HepG2 (cell line): Measurements from ENCODE around the gene SHOX. TPM values are rescaled to one million over a fixed set of nuclear protein-coding genes. Genes with fewer than 3 reads are reported as not detected.

Experiments
- ATAC-seq: fragments of 200-7000 bp; cut with Tn5 transposase; 3 replicates; pipeline ENCODE4 v1.9.1; 2020; ENCODE audit warnings: mild to moderate bottlenecking, moderate library complexity
- BruUV-seq: library from RNA; stranded (reverse); fragments of 400-500 nt; replicated peaks from 2 replicates; lab custom pipeline; 2021; lab: Mats Ljungman, UMichigan
- CTCF ChIA-PET: fragments of 300-600 bp; formaldehyde crosslinking; extraction: SDS; loops from one replicate; lab custom pipeline; 2021; ENCODE audit warnings: low total read pairs, inconsistent platforms, low intra/inter-chr PET ratio; lab: Yijun Ruan, JAX
- POLR2A ChIA-PET: fragments of 350-600 bp; sonication (Branson Sonifier 250); formaldehyde crosslinking; loops from one replicate; lab custom pipeline; 2020; ENCODE audit warnings: antibody characterized with exemption, inconsistent platforms; lab: Yijun Ruan, JAX
- DNase-seq: peaks from one replicate; pipeline ENCODE4 v3.0.0-alpha.2; 2015; ENCODE audit warnings: low spot score
- FAIRE-seq: peaks from 3 replicates; lab custom pipeline; 2011; peaks lifted over from hg19 to GRCh38; lab: Jason Lieb, UNC
- H2AFZ ChIP-seq: one replicate; pipeline ENCODE4 v1.6.1; 2011; ENCODE audit warnings: low read length, inconsistent platforms
- H3K27ac ChIP-seq: fragments of 300-600 bp; 3 replicates; pipeline ENCODE4 v1.8.0; 2011; ENCODE audit warnings: mixed run types, mild to moderate bottlenecking, mixed read lengths, low read length, inconsistent platforms; ENCODE audit not compliant: insufficient read depth; ENCODE audit errors: extremely low read length
- H3K27me3 ChIP-seq, 2 experiments: fragments of 200-600 bp in 1 of 2; 2 replicates in 1 of 2; 3 replicates in 1 of 2; pipeline versions ENCODE4 v1.6.0 to v1.8.0; 2011; ENCODE audit warnings: low read length in 2 of 2, mild to moderate bottlenecking in 2 of 2, moderate library complexity in 2 of 2, inconsistent platforms in 1 of 2; ENCODE audit not compliant: insufficient read depth in 2 of 2, control insufficient read depth in 1 of 2
- H3K36me3 ChIP-seq, 2 experiments: fragments of 200-600 bp in 1 of 2; replicated peaks in 1 of 2; 2 replicates in 1 of 2; 3 replicates in 1 of 2; pipeline versions ENCODE4 v1.5.1 to v1.8.0; 2011; ENCODE audit warnings: low read length in 2 of 2, inconsistent platforms in 1 of 2; ENCODE audit not compliant: insufficient read depth in 2 of 2, control insufficient read depth in 1 of 2
- H3K4me1 ChIP-seq: 2 replicates; pipeline ENCODE4 v1.5.1; 2012; ENCODE audit warnings: low read length, inconsistent platforms; ENCODE audit not compliant: insufficient read depth
- H3K4me2 ChIP-seq: 2 replicates; pipeline ENCODE4 v1.6.0; 2011; ENCODE audit warnings: low read depth, low read length, inconsistent platforms
- H3K4me3 ChIP-seq, 3 experiments: fragments of 200-600 bp in 1 of 3; sonication (generic), shearing (Covaris generic) in 1 of 3; replicated peaks in 1 of 3; 2 replicates each; pipeline ENCODE4 v1.5.1; 2011 to 2016; ENCODE audit warnings: low read length in 3 of 3, inconsistent platforms in 2 of 3, low read depth in 2 of 3, mild to moderate bottlenecking in 2 of 3, control low read depth in 1 of 3, mixed read lengths in 1 of 3; ENCODE audit not compliant: insufficient read depth in 1 of 3
- H3K79me2 ChIP-seq: one replicate; pipeline ENCODE4 v1.6.1; 2011; ENCODE audit warnings: low read length, inconsistent platforms; ENCODE audit not compliant: insufficient read depth
- H3K9ac ChIP-seq: 2 replicates; pipeline ENCODE4 v1.6.0; 2011; ENCODE audit warnings: mild to moderate bottlenecking, low read depth, low read length, inconsistent platforms; ENCODE audit not compliant: insufficient read depth
- H3K9me3 ChIP-seq: 2 replicates; pipeline ENCODE4 v1.5.1; 2012; ENCODE audit warnings: mild to moderate bottlenecking, low read length
- H4K20me1 ChIP-seq: 2 replicates; pipeline ENCODE4 v1.6.0; 2011; ENCODE audit warnings: inconsistent platforms, mild to moderate bottlenecking, low read length, moderate library complexity; ENCODE audit not compliant: insufficient read depth
- ADNP ChIP-seq: sonication (generic); formaldehyde crosslinking; IDR thresholded peaks from 2 replicates; pipeline ENCODE4 v1.4.0; 2020; ENCODE audit warnings: missing genetic modification reagents
- CC2D1A ChIP-seq: sonication (generic); formaldehyde crosslinking; IDR thresholded peaks from 2 replicates; pipeline ENCODE4 v1.8.1; 2023; ENCODE audit warnings: mild to moderate bottlenecking, missing genetic modification reagents
- ELF3 ChIP-seq: IDR thresholded peaks from 2 replicates; pipeline ENCODE4 v1.6.1; 2016; ENCODE audit warnings: missing genetic modification reagents, missing compliant biosample characterization
- ISL2 ChIP-seq: sonication (generic); formaldehyde crosslinking; IDR thresholded peaks from 2 replicates; pipeline ENCODE4 v1.5.0; 2020; ENCODE audit warnings: missing genetic modification reagents
- KLF6 ChIP-seq: IDR thresholded peaks from 2 replicates; pipeline ENCODE4 v1.8.0; 2016; ENCODE audit warnings: missing biosample characterization, missing genetic modification reagents
- NFE2L1 ChIP-seq: sonication (generic); formaldehyde crosslinking; IDR thresholded peaks from 2 replicates; pipeline ENCODE4 v1.4.0; 2020; ENCODE audit warnings: missing genetic modification reagents, mild to moderate bottlenecking, borderline replicate concordance
- NRL ChIP-seq: sonication (generic); formaldehyde crosslinking; IDR thresholded peaks from 2 replicates; pipeline ENCODE4 v1.5.0; 2020; ENCODE audit warnings: missing genetic modification reagents, mild to moderate bottlenecking, moderate library complexity, borderline replicate concordance
- PAF1 ChIP-seq: IDR thresholded peaks from 2 replicates; pipeline ENCODE4 v1.6.1; 2016; ENCODE audit warnings: missing genetic modification reagents, missing compliant biosample characterization
- RARG ChIP-seq: sonication (generic); formaldehyde crosslinking; IDR thresholded peaks from 2 replicates; pipeline ENCODE4 v1.4.0; 2020; ENCODE audit warnings: low read depth, mild to moderate bottlenecking, missing genetic modification reagents
- USF2 ChIP-seq, 2 experiments: sonication (generic) in 1 of 2; formaldehyde crosslinking in 1 of 2; IDR thresholded peaks; 2 replicates each; pipeline versions ENCODE4 v1.5.1 to v1.6.1; 2011 to 2020; ENCODE audit warnings: borderline replicate concordance in 1 of 2, low read depth in 1 of 2, low read length in 1 of 2, mild to moderate bottlenecking in 1 of 2, missing genetic modification reagents in 1 of 2, moderate library complexity in 1 of 2
- ZNF12 ChIP-seq: sonication (generic); formaldehyde crosslinking; IDR thresholded peaks from 2 replicates; pipeline ENCODE4 v1.5.0; 2020; ENCODE audit warnings: missing genetic modification reagents
- ZNF232 ChIP-seq: sonication (generic); formaldehyde crosslinking; IDR thresholded peaks from 2 replicates; pipeline ENCODE4 v1.4.0; 2020; ENCODE audit warnings: missing genetic modification reagents, borderline replicate concordance
- ZNF841 ChIP-seq: sonication (generic); formaldehyde crosslinking; IDR thresholded peaks from 2 replicates; pipeline ENCODE4 v1.8.1; 2023; ENCODE audit warnings: missing genetic modification reagents, borderline replicate concordance
- ZNF883 ChIP-seq: sonication (generic); formaldehyde crosslinking; IDR thresholded peaks from 2 replicates; pipeline ENCODE4 v1.5.1; 2020; ENCODE audit warnings: mild to moderate bottlenecking, missing genetic modification reagents; ENCODE audit errors: not compliant biosample characterization
- WGBS: methylation state at CpG from one replicate; pipeline ENCODE4 v1.1.6; 2017; ENCODE audit warnings: low lambda C conversion rate; 5-methylcytosine and 5-hydroxymethylcytosine counted together
- in situ Hi-C: cut with HindIII; loops from 2 replicates; pipeline ENCODE4 v1.10.0; 2017; ENCODE audit warnings: low pct_unique_long_range_greater_than_20kb; ENCODE audit not compliant: extremely low pct_ligation_motif_present
- intact Hi-C: fragments of 100-400 bp; cut with micrococcal nuclease; formaldehyde crosslinking; loops from one replicate; pipeline ENCODE4 v1.10.0; 2022; ENCODE audit not compliant: unreplicated experiment
- polyA plus RNA-seq, 8 experiments: library from polyadenylated mRNA; depleted of rRNA in 3 of 8; stranded (reverse) in 7 of 8; unstranded in 1 of 8; fragments of >200 nt; fragmentation: Illumina TruSeq in 4 of 8; extraction: Trizol in 4 of 8; gene quantifications; 2 replicates each; pipeline versions ENCODE4 v1.2.1 to v1.2.3, GENCODE V29; 2011 to 2016; ENCODE audit warnings: low read depth in 4 of 8, missing spikeins in 1 of 8, mixed read lengths in 1 of 8; ENCODE audit not compliant: insufficient read depth in 1 of 8
- total RNA-seq, 5 experiments: library from RNA; depleted of rRNA; stranded (reverse); fragments of >200 nt; fragmentation: Illumina TruSeq; extraction: Trizol; gene quantifications; 2 replicates each; pipeline ENCODE4 v1.2.3, GENCODE V29; 2016; ENCODE audit warnings: low read depth in 1 of 5
- TF ChIP-seq, protein P1 (sequence below): fragments of 450-650 bp; IDR thresholded peaks from 2 replicates; pipeline ENCODE4 v1.6.1; 2016
- TF ChIP-seq, protein P2 (sequence below): sonication (generic); formaldehyde crosslinking; IDR thresholded peaks from 2 replicates; pipeline ENCODE4 v1.5.1; 2020; ENCODE audit warnings: missing genetic modification reagents, mild to moderate bottlenecking, borderline replicate concordance

Gene SHOX
- total and polyA plus RNA-seq, 2 of the 13 experiments (the other 11 are each of a cell fraction or from before 2014, with no cell fraction given): not detected

- ChIA-PET POLR2A (no interaction called here), CTCF (no interaction called here)
- in situ Hi-C loops: no loop called here
- Histone ChIP-seq H3K4me3 (no peak overlapping the region), H3K27ac (no peak overlapping the region), H3K36me3 (no peaks in the 10 kb centered on the region), H3K9ac (no peak overlapping the region), H3K79me2 (no peaks in the 10 kb centered on the region), H2AFZ (no peak overlapping the region), H3K4me1 (no peaks in the 10 kb centered on the region), H3K27me3 (peaks cover 1 to 23% of the 10 kb centered on the region in 2 experiments; a peak in 2 of 5 replicates), H4K20me1 (no peaks in the 10 kb centered on the region), H3K4me2 (no peak overlapping the region), H3K9me3 (no peaks in the 10 kb centered on the region)
- BruUV-seq: no TSS peak
- ATAC-seq (no peak), FAIRE-seq (no peak), DNase-seq (no peak)
- 22% methylated on average over 16 of the region's 37 CpGs for WGBS
- intact Hi-C loops: no loop called here
- TF ChIP-seq NRL (CRISPR knock-in tag) (no peak), KLF6 (CRISPR knock-in tag) (no peak), ADNP (CRISPR knock-in tag) (no peak), ZNF841 (CRISPR knock-in tag) (no peak), CC2D1A (no peak), NFE2L1 (CRISPR knock-in tag) (no peak), PAF1 (CRISPR knock-in tag) (no peak), ZNF232 (CRISPR knock-in tag) (no peak), ZNF12 (CRISPR knock-in tag) (no peak), ZNF883 (CRISPR knock-in tag) (no peak), USF2 (IDR thresholded peaks at IDR 0.05; ENCODE audit: low read depth, low read length) (no peak), USF2 (CRISPR knock-in tag; IDR thresholded peaks at IDR 0.05; ENCODE audit: borderline replicate concordance) (no peak), ELF3 (CRISPR knock-in tag) (no peak), RARG (no peak), ISL2 (CRISPR knock-in tag) (no peak)
- TF ChIP-seq, protein P1, sequence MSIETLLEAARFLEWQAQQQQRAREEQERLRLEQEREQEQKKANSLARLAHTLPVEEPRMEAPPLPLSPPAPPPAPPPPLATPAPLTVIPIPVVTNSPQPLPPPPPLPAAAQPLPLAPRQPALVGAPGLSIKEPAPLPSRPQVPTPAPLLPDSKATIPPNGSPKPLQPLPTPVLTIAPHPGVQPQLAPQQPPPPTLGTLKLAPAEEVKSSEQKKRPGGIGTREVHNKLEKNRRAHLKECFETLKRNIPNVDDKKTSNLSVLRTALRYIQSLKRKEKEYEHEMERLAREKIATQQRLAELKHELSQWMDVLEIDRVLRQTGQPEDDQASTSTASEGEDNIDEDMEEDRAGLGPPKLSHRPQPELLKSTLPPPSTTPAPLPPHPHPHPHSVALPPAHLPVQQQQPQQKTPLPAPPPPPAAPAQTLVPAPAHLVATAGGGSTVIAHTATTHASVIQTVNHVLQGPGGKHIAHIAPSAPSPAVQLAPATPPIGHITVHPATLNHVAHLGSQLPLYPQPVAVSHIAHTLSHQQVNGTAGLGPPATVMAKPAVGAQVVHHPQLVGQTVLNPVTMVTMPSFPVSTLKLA: no peak
- TF ChIP-seq, protein P2, sequence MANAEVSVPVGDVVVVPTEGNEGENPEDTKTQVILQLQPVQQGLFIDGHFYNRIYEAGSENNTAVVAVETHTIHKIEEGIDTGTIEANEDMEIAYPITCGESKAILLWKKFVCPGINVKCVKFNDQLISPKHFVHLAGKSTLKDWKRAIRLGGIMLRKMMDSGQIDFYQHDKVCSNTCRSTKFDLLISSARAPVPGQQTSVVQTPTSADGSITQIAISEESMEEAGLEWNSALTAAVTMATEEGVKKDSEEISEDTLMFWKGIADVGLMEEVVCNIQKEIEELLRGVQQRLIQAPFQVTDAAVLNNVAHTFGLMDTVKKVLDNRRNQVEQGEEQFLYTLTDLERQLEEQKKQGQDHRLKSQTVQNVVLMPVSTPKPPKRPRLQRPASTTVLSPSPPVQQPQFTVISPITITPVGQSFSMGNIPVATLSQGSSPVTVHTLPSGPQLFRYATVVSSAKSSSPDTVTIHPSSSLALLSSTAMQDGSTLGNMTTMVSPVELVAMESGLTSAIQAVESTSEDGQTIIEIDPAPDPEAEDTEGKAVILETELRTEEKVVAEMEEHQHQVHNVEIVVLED (CRISPR knock-in tag): no peak
Measured at GRCh38 chrX:641671-642435, 11.3 kb downstream of the SHOX start.
